Suprapubic skin (tissue), 3 donors: ENCODE data around the gene AMPD2.

Experiments used
- EP300 ChIP-seq: sonication (generic); formaldehyde crosslinking; IDR thresholded peaks from one replicate; pipeline ENCODE4 v1.6.1; 2017; ENCODE audit warnings: antibody characterized with exemption
- POLR2A ChIP-seq, 2 donors: fragments of 450-650 bp; IDR thresholded peaks; one replicate each; pipeline ENCODE4 v1.6.1; 2017; ENCODE audit warnings: antibody characterized with exemption in 2 of 2, mild to moderate bottlenecking in 2 of 2, moderate library complexity in 2 of 2
- TF ChIP-seq, protein P1 (sequence below), 2 donors: fragments of 200-600 bp in 1 of 2; fragments of 450-650 bp in 1 of 2; sonication (generic) in 1 of 2; IDR thresholded peaks; one replicate each; pipeline ENCODE4 v1.5.1; 2016 to 2019; ENCODE audit warnings: antibody characterized with exemption in 2 of 2, mild to moderate bottlenecking in 1 of 2, moderate library complexity in 1 of 2

DNA sequence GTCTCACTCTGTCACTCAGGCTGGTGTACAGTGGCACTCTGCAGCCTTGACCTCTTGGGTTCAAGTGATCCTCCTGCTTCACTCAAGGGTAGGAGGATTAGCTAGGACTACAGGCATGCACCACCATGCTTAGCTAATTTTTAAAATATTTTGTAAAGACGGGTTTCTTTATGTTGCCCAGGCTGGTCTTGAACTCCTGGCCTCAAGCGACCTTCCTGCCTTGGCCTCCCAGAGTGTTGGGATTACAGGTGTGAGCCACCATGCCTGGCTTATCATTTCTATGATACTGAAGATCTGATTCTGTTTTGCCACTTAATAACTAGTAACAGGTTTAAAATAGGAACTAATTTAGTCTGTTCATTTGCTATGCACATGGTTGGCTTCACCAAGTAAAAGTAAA is 37.6 kb upstream of the AMPD2 start:
- TF ChIP-seq POLR2A (IDR thresholded peaks at IDR 0.05) (no peak), EP300 (no peak)
- TF ChIP-seq, protein P1, sequence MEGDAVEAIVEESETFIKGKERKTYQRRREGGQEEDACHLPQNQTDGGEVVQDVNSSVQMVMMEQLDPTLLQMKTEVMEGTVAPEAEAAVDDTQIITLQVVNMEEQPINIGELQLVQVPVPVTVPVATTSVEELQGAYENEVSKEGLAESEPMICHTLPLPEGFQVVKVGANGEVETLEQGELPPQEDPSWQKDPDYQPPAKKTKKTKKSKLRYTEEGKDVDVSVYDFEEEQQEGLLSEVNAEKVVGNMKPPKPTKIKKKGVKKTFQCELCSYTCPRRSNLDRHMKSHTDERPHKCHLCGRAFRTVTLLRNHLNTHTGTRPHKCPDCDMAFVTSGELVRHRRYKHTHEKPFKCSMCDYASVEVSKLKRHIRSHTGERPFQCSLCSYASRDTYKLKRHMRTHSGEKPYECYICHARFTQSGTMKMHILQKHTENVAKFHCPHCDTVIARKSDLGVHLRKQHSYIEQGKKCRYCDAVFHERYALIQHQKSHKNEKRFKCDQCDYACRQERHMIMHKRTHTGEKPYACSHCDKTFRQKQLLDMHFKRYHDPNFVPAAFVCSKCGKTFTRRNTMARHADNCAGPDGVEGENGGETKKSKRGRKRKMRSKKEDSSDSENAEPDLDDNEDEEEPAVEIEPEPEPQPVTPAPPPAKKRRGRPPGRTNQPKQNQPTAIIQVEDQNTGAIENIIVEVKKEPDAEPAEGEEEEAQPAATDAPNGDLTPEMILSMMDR (IDR thresholded peaks at IDR 0.05) = no peak
